Forelimb muscle (tissue), 1 donor: ENCODE data around the gene WDFY2. TPM values are rescaled to one million over a fixed set of nuclear protein-coding genes. Genes with fewer than 3 reads are reported as not detected.

Source experiments
- DNase-seq: peaks from one replicate; pipeline ENCODE4 v3.0.0-alpha.2; 2013; ENCODE audit warnings: low read depth
- polyA plus RNA-seq: library from polyadenylated mRNA; unstranded; fragments of 120-200 nt; gene quantifications from one replicate; pipeline ENCODE4 v1.2.1, GENCODE V29; 2013; ENCODE audit not compliant: insufficient read length

WDFY2 gene
- polyA plus RNA-seq, 1 donor, result 8.3 TPM

DNA sequence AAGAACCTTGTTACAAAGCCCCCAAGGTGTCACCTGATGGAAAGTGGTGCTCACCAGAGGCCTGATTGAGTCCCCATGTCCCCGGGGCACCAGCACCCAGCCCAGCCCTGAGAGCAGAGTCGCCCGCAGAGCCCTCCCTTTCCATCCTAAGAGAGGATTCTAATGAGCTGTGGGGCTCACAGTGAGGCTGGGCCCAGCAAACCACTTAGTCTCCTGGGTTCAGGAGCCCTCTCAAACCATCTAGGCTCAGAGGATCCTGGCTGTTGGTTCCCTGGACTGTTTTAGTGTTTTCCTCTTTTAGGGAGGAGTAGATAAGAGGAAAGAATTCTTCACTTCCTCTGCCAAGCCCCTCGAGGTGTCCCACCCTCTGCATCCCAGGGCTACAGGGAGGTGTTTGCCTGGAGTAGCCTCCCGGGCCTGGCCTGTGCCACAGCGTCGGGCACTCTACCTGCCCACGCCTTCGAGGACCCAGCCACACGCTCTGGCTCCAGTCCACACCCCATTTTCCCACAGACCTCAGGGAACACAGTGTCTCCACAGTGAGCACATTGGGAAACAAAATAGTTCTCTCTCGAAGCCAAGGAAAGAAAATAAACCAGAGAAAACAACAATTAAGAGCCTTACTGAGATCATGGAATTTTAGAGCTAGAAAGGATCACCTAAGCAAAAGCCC lies 185.3 kb downstream of the WDFY2 start:
- no peak for DNase-seq

DNA sequence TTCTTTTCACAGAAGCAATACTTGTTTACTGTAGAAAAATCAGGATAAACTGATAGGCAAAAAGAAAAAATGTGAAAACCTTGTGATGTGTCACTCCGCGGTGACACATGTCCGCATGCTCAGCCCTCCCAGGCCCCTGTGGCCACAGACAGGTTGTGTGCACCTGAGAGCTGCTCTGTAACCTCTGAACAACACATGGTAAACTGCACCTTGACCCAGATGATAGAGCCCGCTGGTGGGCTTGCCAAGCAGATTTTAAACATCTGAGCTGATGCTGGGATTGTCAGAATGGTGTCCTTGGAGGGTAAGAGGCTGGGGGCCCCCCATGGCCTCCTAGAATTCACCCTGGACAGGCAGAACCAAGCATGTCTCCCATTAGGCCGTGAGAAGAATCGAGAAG lies 185.9 kb downstream of the WDFY2 start:
- DNase-seq, result no peak

DNA sequence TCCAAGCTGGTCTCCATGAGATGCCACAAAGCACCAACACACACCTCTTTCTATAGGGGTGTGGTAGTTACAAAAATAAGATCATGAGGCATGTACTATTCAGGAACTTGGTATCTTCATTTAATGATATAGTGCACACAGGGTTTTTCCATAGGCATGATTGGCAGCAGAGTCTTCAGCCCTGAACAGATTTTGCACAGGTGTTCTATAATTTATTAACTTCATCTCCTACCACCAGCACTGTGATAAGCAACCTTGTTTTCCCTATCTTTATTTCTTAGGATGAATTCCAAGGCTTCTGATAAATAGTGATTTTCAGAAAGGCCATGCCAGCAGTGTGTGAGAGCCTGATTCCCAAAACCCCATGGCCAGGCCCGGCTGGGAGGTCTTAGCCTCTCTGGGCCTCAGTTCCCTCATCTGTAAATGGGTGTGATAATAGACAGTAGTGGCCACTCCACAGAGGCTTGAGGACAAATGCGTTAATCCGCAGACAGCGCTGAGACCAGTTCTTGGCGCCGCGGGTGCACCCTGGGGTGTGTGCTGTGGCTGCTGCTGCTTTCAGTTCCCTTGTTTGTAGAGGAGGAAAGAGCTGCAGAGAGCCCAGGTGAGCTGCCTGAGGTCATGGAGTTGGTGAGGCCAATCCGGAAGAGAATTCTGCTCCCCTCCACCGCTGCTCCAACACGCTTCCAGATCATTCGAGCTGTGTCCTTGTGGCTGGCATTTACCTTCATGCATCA lies 186.6 kb downstream of the WDFY2 start:
- no peak for DNase-seq

DNA sequence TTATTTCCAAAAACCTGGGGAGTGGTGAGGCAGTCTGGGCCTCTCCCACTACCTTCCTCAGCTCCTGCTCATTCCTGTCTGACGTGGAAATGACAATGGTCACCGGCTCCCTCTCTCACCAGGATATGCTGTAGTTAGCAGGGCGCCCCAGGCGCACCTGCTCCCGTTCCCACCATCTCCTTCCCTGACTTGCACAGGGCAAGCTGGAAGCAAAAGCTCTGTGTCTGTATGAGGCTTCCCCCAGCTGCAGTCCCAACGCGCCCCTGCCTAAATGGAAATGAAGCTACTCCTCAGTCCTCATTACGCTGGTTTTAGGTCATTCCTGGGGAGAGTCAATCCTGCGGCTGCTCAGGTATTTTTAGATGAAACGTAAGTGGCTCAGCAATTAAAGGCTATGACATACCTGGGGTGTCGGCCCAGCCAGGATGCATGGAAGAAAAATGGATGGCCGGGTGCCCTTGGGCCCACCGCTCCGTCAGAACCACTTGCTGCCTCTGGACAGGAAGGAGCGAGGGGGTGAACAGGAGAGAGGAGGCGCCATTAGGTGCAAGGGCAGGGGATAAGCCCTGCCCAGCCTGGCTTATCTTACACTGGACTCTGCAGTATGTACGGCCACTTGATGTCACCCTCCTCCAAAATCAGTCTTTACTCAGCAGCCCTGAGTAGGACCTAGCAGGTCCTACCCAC lies 187.3 kb downstream of the WDFY2 start:
- no peak for DNase-seq

DNA sequence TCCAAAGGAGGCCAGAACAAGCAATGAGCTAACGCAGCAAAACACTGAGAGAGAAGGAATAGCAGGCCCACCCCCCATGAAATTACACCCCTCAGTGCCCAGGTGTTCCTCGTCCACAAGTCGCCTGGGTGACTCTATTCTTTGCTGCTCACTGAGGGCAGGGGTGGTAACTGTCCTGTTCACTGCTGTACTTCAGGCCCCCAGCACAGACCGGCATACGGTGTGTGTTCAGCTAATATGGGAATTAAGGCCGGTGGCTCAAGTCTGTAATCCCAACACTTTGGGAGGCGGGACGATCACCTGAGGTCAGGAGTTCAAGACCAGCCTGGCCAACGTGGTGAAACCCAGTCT lies 187.8 kb downstream of the WDFY2 start:
- no peak for DNase-seq

DNA sequence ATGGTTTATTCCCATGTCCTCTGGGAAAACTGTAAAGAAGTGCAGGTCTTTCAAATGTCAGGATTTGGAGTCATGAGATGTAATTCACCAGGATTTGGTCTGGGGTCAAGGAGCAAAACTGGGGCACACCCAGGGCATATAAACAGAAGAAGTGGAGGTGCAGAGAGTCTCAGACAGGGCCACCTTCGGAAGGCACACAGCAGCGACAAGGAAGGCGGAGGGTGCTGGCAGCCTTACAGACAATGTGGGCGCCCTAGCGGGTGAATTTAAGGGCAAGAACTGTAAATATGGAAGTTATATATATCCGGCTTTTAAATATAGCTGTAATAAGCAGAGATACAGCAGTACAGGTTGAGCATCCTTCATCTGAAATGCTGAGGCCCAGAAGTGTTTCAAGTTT lies 188.5 kb downstream of the WDFY2 start:
- DNase-seq, result no peak

DNA sequence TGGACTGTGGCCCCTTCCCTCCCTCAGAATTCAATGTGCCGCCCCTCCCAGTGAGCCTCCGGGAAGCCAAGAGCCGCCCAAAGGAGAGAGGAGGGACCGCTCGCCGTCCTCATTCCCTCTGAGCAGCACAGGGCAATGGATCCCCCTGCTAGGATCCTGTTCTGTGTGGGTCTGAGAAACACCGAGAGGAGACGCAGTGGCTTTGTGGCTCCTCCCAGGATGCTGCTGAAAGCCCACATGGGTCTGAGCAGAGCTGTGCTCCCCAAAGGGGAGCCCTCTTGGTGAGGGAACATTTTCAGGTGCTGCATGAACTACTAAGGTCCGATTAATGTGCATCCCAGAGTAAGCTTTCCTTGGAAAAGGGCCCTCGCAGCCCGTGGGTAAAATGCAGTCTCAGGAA lies 189.3 kb downstream of the WDFY2 start:
- DNase-seq, result no peak

DNA sequence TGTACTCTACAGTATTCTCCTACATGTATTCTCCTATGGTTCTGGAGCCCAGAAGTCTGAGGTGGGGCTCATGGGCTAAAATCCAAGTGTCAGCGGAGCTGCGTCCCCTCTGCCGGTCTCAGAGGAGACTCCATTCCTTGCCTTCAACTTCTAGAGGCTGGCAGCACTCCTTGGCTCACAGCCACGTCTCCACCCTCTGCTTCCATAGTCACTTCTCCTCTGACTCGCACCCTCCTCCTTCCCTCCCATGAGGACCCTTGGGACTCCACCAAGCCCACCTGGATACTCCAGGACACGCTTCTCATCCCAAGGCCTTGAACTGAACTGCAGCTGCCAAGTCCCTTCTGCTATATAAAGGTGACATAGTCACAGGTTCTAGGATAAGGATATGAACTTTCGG lies 191.9 kb downstream of the WDFY2 start:
- DNase-seq, result no peak

DNA sequence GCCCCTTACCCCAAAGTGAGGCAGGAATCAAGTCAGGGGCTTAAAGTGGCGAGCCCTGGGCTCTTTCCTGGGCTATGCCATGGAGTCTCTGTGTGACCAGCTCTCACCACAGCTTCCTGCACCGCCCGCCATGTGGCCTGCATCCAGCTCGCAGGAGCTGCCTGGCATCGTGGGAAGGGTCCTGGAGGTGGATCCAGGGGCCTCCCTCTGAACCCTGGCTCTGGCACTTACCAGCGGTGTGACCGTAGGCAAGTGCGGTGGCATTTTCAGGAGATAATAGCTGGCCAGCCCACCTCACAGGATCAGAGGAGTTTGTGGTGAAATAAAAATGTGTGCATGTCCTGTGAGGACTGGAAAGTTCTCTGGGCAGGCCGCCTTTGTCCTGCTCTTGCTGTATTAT lies 193.7 kb downstream of the WDFY2 start:
- DNase-seq, result no peak

DNA sequence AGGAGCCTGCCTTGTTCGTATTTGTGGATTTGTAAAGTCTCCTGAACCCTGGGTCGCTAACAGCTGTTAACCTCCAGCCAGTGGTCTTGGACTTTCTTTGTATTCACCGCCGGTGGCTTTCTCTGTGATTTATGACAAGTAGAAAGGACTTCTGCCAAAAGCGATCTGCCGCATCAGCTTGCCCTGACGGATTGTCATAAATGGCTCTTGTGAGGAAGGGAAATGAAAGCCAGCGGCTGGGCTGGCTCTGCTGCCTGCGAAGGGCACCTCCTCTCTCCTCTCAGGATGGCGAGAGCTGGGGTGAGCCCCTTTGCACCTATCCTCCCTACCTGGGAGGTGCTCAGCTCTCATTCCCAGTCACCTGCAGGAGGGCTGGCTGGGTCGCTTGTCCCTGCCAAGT lies 194.1 kb downstream of the WDFY2 start:
- DNase-seq, result no peak

DNA sequence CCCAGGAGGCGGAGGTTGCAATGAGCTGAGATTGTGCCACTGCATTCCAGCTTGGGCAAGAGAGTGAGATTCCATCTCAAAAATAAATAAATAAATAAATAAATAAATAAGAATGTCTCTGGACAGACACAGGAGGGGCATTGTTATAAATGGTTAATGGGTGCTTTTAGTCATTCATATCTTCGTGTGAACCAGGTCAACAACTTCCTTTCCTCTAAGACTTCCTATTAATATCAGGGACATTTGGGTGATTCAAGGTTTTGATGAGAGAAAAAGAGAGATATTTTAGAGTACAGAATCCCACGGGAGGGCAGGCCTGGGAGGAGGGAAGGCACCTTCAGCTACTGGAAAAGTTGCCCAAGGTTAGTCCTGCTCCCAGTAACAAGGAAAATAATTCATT lies 195.8 kb downstream of the WDFY2 start:
- DNase-seq, result no peak

DNA sequence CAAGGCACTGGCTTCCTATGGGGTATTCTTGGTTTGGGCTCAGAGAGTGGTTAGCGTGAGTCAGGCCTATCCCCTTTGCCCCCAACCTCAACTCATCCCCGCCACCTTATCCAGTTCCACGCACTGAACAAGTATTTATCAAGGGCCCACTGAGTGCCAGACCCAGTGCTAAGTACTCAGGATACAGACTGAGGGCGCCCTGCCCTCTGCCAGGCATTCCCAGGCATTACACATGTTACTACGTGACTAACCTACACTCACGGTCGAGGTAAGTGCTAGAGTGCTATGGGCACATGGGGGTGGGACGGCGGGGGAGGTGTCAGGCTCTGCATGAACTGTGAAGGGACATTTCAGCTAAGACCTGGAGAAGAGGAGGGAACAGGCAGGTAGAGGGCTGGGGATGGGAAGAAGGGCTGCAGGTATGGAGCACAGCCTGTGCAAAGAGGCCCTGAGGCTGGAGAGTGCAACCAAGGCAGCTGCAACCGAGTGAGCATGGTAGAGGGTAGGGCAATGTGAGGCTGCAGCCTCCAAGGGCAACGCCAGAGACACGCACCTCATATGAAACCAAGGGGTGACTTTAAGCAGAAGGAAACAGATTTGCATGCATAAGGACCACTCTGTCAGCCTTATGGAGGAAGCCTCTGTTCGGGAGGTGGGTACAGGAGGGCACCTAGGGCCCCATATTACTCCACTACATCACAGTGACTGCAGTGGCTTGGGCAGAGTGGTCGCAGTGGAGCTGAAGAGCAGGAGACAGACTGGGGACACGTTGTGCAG lies 197.2 kb downstream of the WDFY2 start:
- DNase-seq, result no peak

DNA sequence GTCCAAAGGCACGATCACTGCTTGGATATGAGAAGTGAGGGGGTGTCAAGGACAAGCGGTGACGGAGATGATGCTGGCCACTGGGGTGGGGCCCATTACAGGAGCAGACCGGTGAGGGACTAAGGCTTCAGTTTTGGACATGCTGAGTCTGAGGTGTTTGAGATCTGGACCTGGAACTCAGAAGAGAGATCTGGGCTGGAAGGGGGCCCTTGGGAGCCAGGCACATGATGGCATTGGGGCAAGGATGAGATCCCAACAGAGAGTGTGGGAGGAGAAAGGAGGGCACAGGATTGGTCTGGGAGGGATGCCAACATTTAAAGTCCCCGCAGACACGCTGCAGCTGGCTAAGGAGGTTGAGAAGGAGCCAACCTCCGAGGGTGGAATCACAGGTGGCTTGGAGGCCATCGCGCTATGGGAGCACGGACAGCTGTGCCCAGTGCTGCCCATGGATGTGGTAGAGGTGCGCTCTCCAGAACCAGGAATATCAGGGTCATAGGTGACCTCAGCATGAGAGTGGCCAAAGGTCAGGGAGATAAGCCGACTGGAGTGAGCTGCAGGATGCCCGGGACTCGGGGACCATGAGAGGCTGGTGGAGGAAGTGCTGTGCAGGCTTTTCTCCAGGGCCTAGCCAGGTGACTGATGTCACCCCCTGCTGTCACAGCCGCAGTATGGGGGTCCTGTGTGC lies 197.9 kb downstream of the WDFY2 start:
- DNase-seq, result no peak

DNA sequence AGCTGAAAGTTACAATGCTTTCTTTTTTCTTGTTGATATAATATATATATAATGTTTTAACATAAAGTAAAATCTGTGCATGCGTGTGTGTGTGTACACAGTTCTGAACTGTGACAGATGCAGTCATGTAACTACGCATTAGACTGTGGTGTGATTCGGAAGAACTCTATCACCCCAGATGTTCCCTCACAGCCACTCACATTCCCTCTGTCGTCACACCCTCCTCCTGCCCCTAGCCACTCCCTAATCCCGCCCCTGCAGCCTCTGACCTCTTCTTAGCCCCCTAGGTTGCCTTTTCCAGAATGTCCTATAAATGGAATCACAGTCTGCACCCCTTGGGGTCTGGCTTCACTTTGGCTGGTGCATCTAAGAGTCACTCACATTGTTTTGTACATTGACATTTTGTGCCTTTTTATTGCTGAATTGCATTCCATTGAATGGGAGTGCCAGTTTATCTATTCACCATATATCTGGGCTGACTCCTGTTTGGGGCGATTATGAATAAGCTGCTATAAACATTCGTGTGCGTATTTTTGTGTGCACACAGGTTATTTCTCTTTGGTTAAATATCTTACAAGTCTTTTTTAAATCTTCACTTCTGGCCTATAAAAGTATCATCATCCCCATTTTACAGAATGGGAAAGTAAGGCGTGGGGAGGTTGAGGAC lies 199.3 kb downstream of the WDFY2 start:
- no peak for DNase-seq

DNA sequence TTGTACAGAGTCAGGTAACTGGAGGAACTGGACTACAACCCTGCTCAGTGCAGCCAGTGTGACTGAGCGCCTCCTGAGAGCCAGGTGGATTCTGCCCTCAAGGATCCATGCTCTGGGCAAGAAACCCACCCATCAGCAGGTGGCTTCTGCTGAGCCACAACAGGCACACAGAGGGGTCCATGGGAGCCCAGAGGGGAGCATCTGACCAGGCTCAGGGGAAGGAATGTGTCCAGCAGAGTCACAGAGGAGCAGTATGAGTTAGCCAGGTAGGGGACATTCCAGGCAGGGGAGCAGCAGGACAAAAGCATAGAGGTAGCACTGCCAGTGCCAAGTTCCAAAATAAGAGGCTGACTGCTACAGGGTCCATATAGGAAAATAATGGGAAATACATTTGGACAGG lies 199.8 kb downstream of the WDFY2 start:
- DNase-seq, result no peak

DNA sequence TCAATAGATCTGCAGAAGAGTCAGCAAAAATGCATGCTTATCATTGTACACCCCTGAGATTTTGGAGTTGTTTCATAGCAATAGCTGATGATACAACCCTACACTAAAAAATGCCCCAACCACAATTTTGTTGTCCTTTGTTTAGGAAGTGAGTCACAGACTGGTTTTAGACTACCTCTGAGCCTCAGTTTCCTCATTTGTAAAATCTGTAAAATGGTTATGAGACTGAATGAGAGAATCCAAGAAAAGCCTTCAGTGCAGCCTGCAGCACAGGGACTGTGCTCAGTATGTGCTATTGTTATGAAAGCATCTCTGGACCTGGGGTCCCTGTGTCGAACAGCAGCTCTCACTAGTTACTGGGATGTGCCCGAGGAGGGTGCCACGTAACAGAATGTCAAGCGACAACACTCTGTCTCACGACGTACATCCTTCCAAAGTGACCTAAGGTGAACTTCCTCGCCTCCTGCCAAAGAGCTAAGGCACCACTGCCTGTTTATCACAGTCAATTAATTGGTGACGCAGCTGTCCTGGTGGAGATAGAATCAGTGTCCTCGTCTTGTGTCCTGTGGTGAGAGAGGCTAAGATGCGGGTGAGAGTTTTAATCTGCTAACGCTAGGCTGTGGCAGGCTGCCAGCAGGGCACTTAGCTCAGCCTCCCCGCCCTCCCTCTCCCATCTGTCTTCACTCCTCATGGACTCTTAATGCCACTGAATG lies 201.6 kb downstream of the WDFY2 start:
- no peak for DNase-seq

DNA sequence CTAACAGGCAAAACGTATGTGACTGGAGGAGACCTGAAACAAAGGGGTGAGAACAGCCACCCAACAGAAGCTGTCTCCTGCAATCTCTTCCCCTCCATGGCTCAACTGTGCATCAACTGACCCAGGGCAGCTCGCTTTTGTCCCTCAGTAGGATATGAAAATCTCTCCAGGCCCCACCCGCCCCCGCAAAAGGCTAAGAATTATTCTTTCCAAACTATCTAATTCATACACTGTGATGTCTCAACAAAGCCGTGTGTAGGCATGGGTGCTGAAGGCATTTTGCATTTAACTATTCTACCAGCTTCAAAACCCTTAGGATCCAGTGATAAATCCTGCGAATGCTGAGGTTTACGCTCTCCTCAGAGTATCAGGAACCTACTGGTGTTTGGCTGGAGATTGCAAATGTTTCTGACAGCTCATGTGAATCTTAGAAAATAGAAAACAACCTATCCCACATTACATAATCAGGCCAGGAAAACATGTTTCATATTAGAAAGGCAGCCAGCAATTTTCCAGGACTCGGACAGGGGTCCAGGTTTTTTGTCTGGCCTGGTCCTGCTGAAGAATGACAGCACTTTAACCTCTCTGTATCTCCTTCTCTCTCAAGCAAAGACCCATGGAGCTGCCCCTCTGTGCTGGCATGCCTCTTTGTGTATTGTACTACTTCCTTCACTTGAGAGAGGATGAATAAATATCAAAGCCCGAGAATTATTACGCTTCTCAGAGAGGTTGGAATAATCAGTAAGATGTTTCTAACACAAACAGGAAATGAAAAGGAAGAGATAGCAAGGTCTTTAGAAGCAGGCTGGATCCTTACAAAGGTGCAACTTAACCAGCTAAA lies 202.4 kb downstream of the WDFY2 start:
- peak; percentile 48 for DNase-seq

DNA sequence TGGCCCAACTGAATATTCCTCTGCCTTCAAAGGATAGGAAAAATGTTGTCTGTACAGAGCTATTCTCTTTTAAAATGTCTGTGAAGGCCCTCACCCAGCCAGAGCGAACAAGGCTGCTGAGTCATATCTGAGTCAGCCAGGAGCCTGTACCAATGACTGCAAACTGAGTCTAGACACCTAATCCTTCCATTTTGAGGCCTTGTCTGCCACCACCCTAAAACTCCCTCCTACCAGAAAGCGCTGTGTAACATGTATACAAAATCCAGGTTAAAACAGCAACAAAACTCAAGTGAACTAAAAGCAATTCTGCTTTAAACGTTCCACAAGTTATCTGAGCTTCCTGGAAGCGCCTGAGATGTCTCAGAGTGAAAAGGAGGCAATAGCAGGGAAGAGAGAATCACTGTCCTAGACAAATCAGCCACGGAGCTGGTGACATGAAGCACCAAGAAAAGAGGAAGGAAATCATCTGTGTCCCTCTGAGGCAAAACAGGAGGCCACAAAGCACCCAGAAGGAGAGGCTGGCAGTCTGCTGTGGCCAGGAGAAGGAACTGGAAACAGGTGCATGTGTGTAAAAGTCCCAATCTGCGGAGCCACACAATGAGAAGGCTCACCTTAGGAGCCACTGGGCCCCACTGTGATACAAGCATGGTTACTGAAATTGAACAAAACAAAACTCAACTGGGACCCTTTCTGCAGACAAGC lies 209.5 kb downstream of the WDFY2 start:
- no peak for DNase-seq

DNA sequence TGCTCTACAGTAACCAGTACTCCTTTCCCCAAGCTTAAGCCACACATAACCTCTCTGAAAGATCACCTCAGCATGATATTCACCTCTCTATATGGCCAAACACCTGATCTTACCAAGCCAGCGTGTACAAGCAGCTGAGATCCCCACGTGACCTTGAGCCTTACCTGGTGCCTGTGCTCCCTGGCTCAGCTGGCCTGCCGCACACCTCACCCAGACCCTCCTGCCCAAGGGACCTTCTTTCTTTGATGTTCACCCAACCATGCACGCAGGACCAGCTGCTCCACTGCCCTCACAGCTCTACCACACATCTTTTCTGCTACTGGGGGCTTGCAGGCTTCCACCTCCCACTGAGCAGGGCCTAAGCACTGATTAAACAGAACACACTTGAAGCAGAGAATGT lies 210.7 kb downstream of the WDFY2 start:
- no peak for DNase-seq
